Esophagus squamous epithelium (tissue), 5 donors: Measurements from ENCODE around the gene CPTP. TPM values are rescaled to one million over a fixed set of nuclear protein-coding genes. Genes with fewer than 3 reads are reported as not detected.
A peak's percentile ranks its signal among the peaks of the same experiment; 100 is the strongest.

Experiments used
- DNase-seq: peaks from one replicate; lab custom pipeline; 2025; lab: John Stamatoyannopoulos, UW
- H3K27ac ChIP-seq, 4 donors: fragments of 200-600 bp; sonication (generic); one replicate each; pipeline ENCODE4 v1.5.1; 2016 to 2019; ENCODE audit warnings: mild to moderate bottlenecking in 1 of 4
- H3K27me3 ChIP-seq, 4 donors: fragments of 200-600 bp; sonication (generic); 1 replicate in 3 of 4; 2 replicates in 1 of 4; pipeline versions ENCODE4 v1.5.1 to v1.6.0; 2017 to 2021; ENCODE audit warnings: antibody characterized with exemption in 1 of 4
- H3K36me3 ChIP-seq, 3 donors: fragments of 200-600 bp; sonication (generic); one replicate each; pipeline ENCODE4 v1.5.1; 2016 to 2019
- H3K4me1 ChIP-seq, 3 donors: fragments of 200-600 bp; sonication (generic); one replicate each; pipeline ENCODE4 v1.5.1; 2017 to 2019
- H3K4me3 ChIP-seq, 4 donors: fragments of 200-600 bp; sonication (generic); 1 replicate in 3 of 4; 2 replicates in 1 of 4; pipeline ENCODE4 v1.5.1; 2016 to 2019; ENCODE audit warnings: mild to moderate bottlenecking in 2 of 4, moderate library complexity in 1 of 4
- H3K9me3 ChIP-seq, 3 donors: fragments of 200-600 bp; sonication (generic); one replicate each; pipeline ENCODE4 v1.5.1; 2016 to 2019
- POLR2A ChIP-seq, 4 donors: fragments of 450-650 bp; IDR thresholded peaks; one replicate each; pipeline ENCODE4 v1.6.1; 2017; ENCODE audit warnings: antibody characterized with exemption in 4 of 4, mild to moderate bottlenecking in 4 of 4, moderate library complexity in 3 of 4
- WGBS, 2 donors: methylation state at CpG; one replicate each; pipeline ENCODE4 v1.1.5; 2018; 5-methylcytosine and 5-hydroxymethylcytosine counted together
- intact Hi-C: fragments of 100-400 bp; cut with DNase I; formaldehyde crosslinking; loops from one replicate; pipeline ENCODE4 v1.15.0; 2022
- total RNA-seq, 4 donors: library from RNA; depleted of rRNA; stranded (reverse); fragments of >200 nt; gene quantifications; one replicate each; pipeline ENCODE4 v1.1.0, GENCODE V29; 2016
- TF ChIP-seq, protein P1 (sequence below), 6 experiments: fragments of 450-650 bp in 4 of 6; fragments of 200-600 bp in 2 of 6; sonication (generic) in 2 of 6; IDR thresholded peaks; one replicate each; pipeline ENCODE4 v1.5.1; 2016 to 2019; ENCODE audit warnings: antibody characterized with exemption in 6 of 6, mild to moderate bottlenecking in 4 of 6, moderate library complexity in 4 of 6
- donor health status: DM: yes; HTN: yes; CAD: no.

CPTP gene
- total RNA-seq, 4 donors from 2014 or later: 27.7 to 75.2 (median 33.4) TPM

DNA sequence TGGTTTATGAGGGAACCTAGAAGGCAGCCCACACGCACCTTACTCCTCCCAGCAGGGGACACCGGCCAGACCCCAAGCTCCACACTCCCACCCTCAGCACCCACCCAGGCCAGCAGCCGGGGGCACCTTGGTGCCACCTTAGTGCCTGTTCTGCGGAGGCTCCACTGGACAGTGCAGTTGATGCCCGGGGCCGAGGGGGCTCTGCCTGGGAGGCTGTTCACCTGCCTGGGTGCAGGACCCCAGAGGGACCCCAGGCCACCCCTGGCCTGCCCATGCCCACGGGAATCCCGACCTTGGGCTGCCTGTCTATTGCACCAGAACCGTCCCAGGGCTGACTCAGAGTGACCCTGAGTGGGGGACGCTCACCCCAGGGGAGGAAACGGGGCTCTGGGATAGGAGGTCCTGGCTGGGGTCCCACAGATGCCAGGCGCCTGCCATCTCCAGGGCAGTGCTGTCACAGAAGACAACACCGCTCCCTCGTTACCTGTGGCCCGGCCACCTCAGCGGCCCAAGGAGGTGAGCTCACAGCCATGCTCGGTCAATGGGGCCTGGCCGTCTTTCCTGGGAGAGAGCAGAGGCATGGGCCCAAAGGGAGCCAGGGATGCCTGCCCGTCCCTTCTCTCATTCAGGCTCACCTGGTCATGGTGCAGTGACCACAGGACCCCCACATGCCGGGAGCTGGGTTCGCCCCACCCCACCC lies 43.7 kb upstream of the CPTP start:
- Histone ChIP-seq H3K9me3 (no peaks in the 10 kb centered on the region), H3K27ac (peak overlapping the region in 1 of 4 donors; percentile 70), H3K4me3 (no peak overlapping the region), H3K27me3 (peaks cover 0 to 17% (median 0%) of the 10 kb centered on the region in 4 donors), H3K4me1 (peaks cover 9 to 34% (median 10%) of the 10 kb centered on the region in 3 donors), H3K36me3 (no peaks in the 10 kb centered on the region)
- 85 to 92% methylated on average over 3 to 10 of the region's 21 CpGs for WGBS, 2 donors
- intact Hi-C loops: no loop called here
- no peak for TF ChIP-seq POLR2A (IDR thresholded peaks at IDR 0.05)
- TF ChIP-seq, protein P1, sequence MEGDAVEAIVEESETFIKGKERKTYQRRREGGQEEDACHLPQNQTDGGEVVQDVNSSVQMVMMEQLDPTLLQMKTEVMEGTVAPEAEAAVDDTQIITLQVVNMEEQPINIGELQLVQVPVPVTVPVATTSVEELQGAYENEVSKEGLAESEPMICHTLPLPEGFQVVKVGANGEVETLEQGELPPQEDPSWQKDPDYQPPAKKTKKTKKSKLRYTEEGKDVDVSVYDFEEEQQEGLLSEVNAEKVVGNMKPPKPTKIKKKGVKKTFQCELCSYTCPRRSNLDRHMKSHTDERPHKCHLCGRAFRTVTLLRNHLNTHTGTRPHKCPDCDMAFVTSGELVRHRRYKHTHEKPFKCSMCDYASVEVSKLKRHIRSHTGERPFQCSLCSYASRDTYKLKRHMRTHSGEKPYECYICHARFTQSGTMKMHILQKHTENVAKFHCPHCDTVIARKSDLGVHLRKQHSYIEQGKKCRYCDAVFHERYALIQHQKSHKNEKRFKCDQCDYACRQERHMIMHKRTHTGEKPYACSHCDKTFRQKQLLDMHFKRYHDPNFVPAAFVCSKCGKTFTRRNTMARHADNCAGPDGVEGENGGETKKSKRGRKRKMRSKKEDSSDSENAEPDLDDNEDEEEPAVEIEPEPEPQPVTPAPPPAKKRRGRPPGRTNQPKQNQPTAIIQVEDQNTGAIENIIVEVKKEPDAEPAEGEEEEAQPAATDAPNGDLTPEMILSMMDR (IDR thresholded peaks at IDR 0.05): no peak
- no peak for DNase-seq

DNA sequence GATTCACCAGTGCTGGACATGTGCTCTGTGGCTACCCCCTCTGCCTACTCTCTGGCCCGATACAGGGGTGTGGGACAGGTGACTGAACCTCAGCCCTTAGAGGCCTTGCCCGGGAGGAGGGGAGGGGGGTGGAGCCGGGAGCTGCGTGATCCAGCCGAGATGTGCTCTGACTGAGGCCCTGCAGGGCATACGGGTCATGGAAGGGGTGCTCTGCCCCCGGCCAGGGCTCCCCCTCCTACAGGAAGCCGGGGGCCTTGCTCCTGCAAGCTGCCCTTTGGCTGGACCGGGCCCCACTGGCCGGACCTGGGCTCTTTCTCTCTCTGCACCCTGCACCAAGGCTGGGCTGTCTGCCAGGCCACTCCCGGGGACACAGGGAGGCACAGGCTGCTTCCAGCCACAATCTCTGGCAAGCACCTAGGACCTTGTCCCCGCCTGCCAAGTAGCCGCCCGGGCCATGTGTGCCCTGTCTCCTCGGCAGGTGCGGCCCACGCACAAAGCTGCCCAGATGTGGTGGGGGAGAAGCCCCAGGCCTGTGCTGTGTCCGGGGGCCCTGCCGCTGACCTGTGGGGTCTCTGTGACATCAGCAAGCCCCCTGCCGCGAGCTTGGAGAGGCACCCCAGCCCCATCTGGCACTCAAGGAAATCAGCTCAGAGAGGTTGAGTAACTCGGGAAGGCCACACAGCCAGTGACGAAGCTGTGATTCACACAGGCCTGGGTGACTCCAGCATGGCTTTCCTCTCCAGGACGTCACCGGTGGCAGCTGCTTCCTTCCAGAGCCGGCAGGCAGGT lies 42.9 kb upstream of the CPTP start:
- intact Hi-C loops: no loop called here
- no peak for DNase-seq
- H3K4me3 ChIP-seq: no peak overlapping the region
- no peaks in the 10 kb centered on the region for H3K9me3 ChIP-seq
- peaks cover 9 to 34% (median 10%) of the 10 kb centered on the region in 3 donors for H3K4me1 ChIP-seq
- H3K36me3 ChIP-seq: no peaks in the 10 kb centered on the region
- 40% methylated on average over 1 of the region's 26 CpGs; no CpG with 5 or more reads in 1 of the 2 donors for WGBS, 2 donors
- peak overlapping the region; percentile 67 to 73 (median 70) for H3K27ac ChIP-seq
- TF ChIP-seq POLR2A (IDR thresholded peaks at IDR 0.05): no peak
- TF ChIP-seq, protein P1 (IDR thresholded peaks at IDR 0.05): no peak
- H3K27me3 ChIP-seq: peaks cover 0 to 25% (median 0%) of the 10 kb centered on the region in 4 donors

DNA sequence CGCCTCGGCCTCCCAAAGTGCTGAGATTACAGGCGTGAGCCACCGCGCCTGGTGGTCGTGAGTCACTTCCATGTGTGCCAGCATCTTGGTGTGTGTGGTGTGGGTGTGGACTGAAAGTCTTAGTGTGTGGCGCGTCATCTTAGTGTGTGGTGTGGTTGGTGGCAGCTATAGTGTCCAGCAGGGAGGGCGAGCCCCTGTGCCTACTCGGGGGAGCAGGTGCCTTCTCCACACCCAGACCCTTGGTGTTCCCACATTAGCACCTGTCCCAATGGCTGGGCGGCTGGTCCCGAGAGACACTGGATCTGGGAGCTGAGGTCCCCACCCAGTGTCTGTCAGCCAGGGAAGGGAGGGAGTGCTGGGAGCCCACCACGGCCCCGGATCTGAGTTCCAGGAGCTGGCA lies 41.6 kb upstream of the CPTP start:
- peaks cover 9 to 34% (median 10%) of the 10 kb centered on the region in 3 donors for H3K4me1 ChIP-seq
- peaks cover 0 to 38% (median 0%) of the 10 kb centered on the region in 4 donors for H3K27me3 ChIP-seq
- no peak overlapping the region for H3K27ac ChIP-seq
- H3K4me3 ChIP-seq: no peak overlapping the region
- no peaks in the 10 kb centered on the region for H3K9me3 ChIP-seq
- TF ChIP-seq, protein P1 (IDR thresholded peaks at IDR 0.05): no peak
- TF ChIP-seq POLR2A (IDR thresholded peaks at IDR 0.05): no peak
- DNase-seq: no peak
- WGBS, 2 donors: 42 to 66% methylated on average over 6 to 7 of the region's 14 CpGs
- no peaks in the 10 kb centered on the region for H3K36me3 ChIP-seq
- intact Hi-C loops: no loop called here

DNA sequence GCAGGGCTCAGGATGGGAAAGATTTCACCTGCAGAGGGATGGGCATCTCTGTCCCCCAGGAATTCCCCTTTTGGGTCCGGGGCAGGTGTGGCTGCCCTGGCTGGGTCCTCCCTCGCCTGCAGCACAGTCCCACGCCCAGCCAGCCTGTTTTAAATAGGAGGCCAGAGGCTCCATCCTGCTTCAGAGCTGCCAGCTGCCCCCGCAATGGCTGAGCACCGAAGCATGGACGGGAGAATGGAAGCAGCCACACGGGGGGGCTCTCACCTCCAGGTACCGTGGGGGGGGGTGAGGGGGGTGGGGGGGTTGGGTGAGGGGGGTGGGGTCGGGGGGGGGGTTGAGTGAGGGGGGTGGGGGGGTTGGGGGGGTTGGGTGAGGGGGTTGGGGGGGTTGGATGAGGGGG lies 40.8 kb upstream of the CPTP start:
- Histone ChIP-seq H3K27me3 (peaks cover 0 to 39% (median 0%) of the 10 kb centered on the region in 4 donors), H3K4me1 (peaks cover 9 to 34% (median 10%) of the 10 kb centered on the region in 3 donors), H3K4me3 (no peak overlapping the region), H3K9me3 (no peaks in the 10 kb centered on the region), H3K27ac (no peak overlapping the region), H3K36me3 (no peaks in the 10 kb centered on the region)
- 17% methylated on average over 1 of the region's 9 CpGs; no CpG with 5 or more reads in 1 of the 2 donors for WGBS, 2 donors
- intact Hi-C loops: no loop called here
- no peak for DNase-seq
- no peak for TF ChIP-seq POLR2A (IDR thresholded peaks at IDR 0.05)
- TF ChIP-seq, protein P1 (IDR thresholded peaks at IDR 0.05): no peak
